ENCODE results near the gene MYO10. TPM values are rescaled to one million over a fixed set of nuclear protein-coding genes. Genes with fewer than 3 reads are reported as not detected.
A peak's percentile ranks its signal among the peaks of the same experiment; 100 is the strongest.

The MYO10 gene
- total and polyA plus RNA-seq, 2 experiments from 2014 or later, result 119 to 276 TPM

DNA sequence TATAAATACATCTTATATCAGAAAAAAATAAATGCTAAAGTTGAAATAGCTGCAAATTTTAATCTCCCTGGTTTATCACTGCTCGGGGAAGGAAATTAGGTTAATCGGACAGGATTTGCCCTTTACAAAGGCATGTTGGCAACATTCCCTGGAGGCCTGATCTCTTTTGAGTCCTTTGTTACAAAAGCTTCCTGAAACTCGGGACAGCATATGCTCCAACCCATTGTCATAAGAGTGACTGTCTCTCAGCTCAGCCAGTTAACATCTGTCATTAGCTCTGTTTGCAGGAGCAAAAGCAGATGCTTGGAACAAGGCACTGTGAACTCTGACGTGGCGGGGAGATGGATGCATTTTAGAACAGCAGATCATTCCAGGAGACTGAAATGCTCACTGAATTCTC is 80.6 kb downstream of the MYO10 start:
- Histone ChIP-seq H3K27me3 (ENCODE audit: insufficient read depth) (no peaks in the 10 kb centered on the region), H3K79me2 (replicated peaks; ENCODE audit: insufficient read depth) (peaks cover 17% of the 10 kb centered on the region), H4K20me1 (replicated peaks; ENCODE audit: insufficient read depth) (no peaks in the 10 kb centered on the region; the same call in 1 of the 2 replicates), H3F3A (replicated peaks; ENCODE audit: low read depth) (no peaks in the 10 kb centered on the region), H2AFZ (no peak overlapping the region), H3K9me2 (ENCODE audit: insufficient read depth) (no peaks in the 10 kb centered on the region), H3K4me3 (no peak overlapping the region), H3K4me2 (no peak overlapping the region), H3K27ac (ENCODE audit: low read depth) (no peak overlapping the region), H3K4me1 (ENCODE audit: insufficient read depth) (peaks cover 32% of the 10 kb centered on the region), H3K36me3 (ENCODE audit: insufficient read depth) (no peaks in the 10 kb centered on the region)
- Mint-ChIP-seq H3K27me3 (ENCODE audit: insufficient read depth, low read depth, poor library complexity) (peaks cover 4% of the 10 kb centered on the region), H3K27ac (no peak overlapping the region; the same call in 1 of the 2 replicates), H3K4me3 (no peak overlapping the region), H3K9me3 (no peaks in the 10 kb centered on the region), H3K4me1 (peaks cover 44% of the 10 kb centered on the region), H3K36me3 (ENCODE audit: low read depth) (peaks cover 6% of the 10 kb centered on the region; the same call in 1 of the 3 replicates)
- ATAC-seq (peak; percentile 66), DNase-seq (ENCODE audit: low spot score) (peak; percentile 43)
- no peak for TF ChIP-seq NANOG (IDR thresholded peaks at IDR 0.05; ENCODE audit: borderline replicate concordance)
- no peak for TF ChIP-seq REST (IDR thresholded peaks at IDR 0.05; ENCODE audit: unreplicated experiment)
- TF ChIP-seq STAT1 (IDR thresholded peaks at IDR 0.05; ENCODE audit: unreplicated experiment), result no peak

DNA sequence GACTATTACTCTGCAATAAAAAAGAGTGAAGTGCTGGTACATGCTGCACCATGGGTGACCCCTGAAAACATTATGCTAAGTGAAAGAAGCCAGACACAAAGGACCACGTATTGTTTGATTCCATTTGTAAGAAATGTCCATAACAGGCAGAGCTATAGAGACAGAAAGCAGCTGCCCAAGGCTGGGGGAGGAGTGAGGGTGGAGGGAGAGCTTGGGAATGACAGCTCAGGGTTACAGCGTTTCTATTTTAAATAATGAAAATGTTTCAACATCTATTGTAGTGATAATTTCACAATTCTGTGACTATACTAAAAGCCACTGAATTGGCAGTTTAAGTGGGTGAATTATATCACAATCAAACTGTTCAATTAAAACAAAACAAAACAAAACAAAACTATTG is 81.7 kb downstream of the MYO10 start:
- H3K4me2 ChIP-seq, result no peak overlapping the region
- H3K4me1 ChIP-seq (ENCODE audit: insufficient read depth), result peaks cover 24% of the 10 kb centered on the region
- peaks cover 36% of the 10 kb centered on the region for H3K4me1 Mint-ChIP-seq
- DNase-seq (ENCODE audit: low spot score), result no peak
- no peak overlapping the region for H3K27ac Mint-ChIP-seq
- H3K9me3 Mint-ChIP-seq, result no peaks in the 10 kb centered on the region
- peaks cover 17% of the 10 kb centered on the region for H3K79me2 ChIP-seq (replicated peaks; ENCODE audit: insufficient read depth)
- H3K4me3 Mint-ChIP-seq, result no peak overlapping the region
- H3K4me3 ChIP-seq, result no peak overlapping the region
- H3K9me2 ChIP-seq (ENCODE audit: insufficient read depth), result no peaks in the 10 kb centered on the region
- no peaks in the 10 kb centered on the region; the same call in 1 of the 2 replicates for H4K20me1 ChIP-seq (replicated peaks; ENCODE audit: insufficient read depth)
- H3K27me3 Mint-ChIP-seq (ENCODE audit: insufficient read depth, low read depth, poor library complexity), result peaks cover 4% of the 10 kb centered on the region
- H3K36me3 ChIP-seq (ENCODE audit: insufficient read depth), result no peaks in the 10 kb centered on the region
- no peak for ATAC-seq
- no peaks in the 10 kb centered on the region for H3K27me3 ChIP-seq (ENCODE audit: insufficient read depth)
- no peak overlapping the region for H3K27ac ChIP-seq (ENCODE audit: low read depth)
- no peak overlapping the region for H2AFZ ChIP-seq
- no peaks in the 10 kb centered on the region for H3F3A ChIP-seq (replicated peaks; ENCODE audit: low read depth)
- H3K36me3 Mint-ChIP-seq (ENCODE audit: low read depth), result peaks cover 6% of the 10 kb centered on the region; the same call in 1 of the 3 replicates
- no peak for TF ChIP-seq ZNF331 (CRISPR knock-in tag; IDR thresholded peaks at IDR 0.05; ENCODE audit: low read depth)
- no peak for TF ChIP-seq STAT1 (IDR thresholded peaks at IDR 0.05; ENCODE audit: unreplicated experiment)
- TF ChIP-seq CREB1 (CRISPR knock-in tag; IDR thresholded peaks at IDR 0.05; ENCODE audit: low read depth), result no peak
- TF ChIP-seq ETS1 (IDR thresholded peaks at IDR 0.05), result no peak
- TF ChIP-seq EZH2 (IDR thresholded peaks at IDR 0.05; ENCODE audit: low read depth, unreplicated experiment), result no peak
- no peak for TF ChIP-seq ZNF114 (CRISPR knock-in tag; IDR thresholded peaks at IDR 0.05)
- TF ChIP-seq CTCF (conservative IDR thresholded peaks at IDR 0.05; ENCODE audit: low read depth in 2 of 2), result no peak
- TF ChIP-seq EZH2phosphoT487 (IDR thresholded peaks at IDR 0.05; ENCODE audit: unreplicated experiment), result no peak

Measured in GM23338 (cell line).